GM19452 (cell line): Measurements from ENCODE around the gene PPIL6.

Source experiments
- ATAC-seq: cut with Tn5 transposase; IDR thresholded peaks from one replicate; pipeline ENCODE4 v1.9.1; 2021; ENCODE audit not compliant: unreplicated experiment

PPIL6 gene

GRCh38 chr6:109449795-109450673 is 9.6 kb upstream of the PPIL6 start:
- no peak for ATAC-seq

- ATAC-seq, result no peak
These were observed 8.8 kb upstream of the PPIL6 start for GRCh38 chr6:109449064-109449794.

- ATAC-seq, result no peak
These were observed 8.2 kb upstream of the PPIL6 start for GRCh38 chr6:109448615-109449014.

- ATAC-seq, result no peak
These were observed 7.6 kb upstream of the PPIL6 start for GRCh38 chr6:109447878-109448555.

GRCh38 chr6:109447087-109447486 is 6.7 kb upstream of the PPIL6 start:
- no peak for ATAC-seq

GRCh38 chr6:109446541-109446940 is 6.1 kb upstream of the PPIL6 start:
- ATAC-seq, result no peak

- ATAC-seq, result no peak
These were observed 5.6 kb upstream of the PPIL6 start for GRCh38 chr6:109446072-109446471.

GRCh38 chr6:109445382-109445781 is 5.0 kb upstream of the PPIL6 start:
- no peak for ATAC-seq

- ATAC-seq, result no peak
These were observed 3.1 kb upstream of the PPIL6 start for GRCh38 chr6:109443425-109443950.

GRCh38 chr6:109442393-109442924 is 2.0 kb upstream of the PPIL6 start:
- no peak for ATAC-seq

GRCh38 chr6:109441069-109441816 is 815 bp upstream of the PPIL6 start:
- ATAC-seq, result peak; percentile 7

- no peak for ATAC-seq
These were observed 4.4 kb downstream of the PPIL6 start for GRCh38 chr6:109436041-109436440.

GRCh38 chr6:109434456-109434855 is 6.0 kb downstream of the PPIL6 start:
- no peak for ATAC-seq

GRCh38 chr6:109429496-109429895 is 10.9 kb downstream of the PPIL6 start:
- no peak for ATAC-seq

- ATAC-seq, result no peak
These were observed 11.4 kb downstream of the PPIL6 start for GRCh38 chr6:109428889-109429477.

- ATAC-seq, result no peak
These were observed 15.5 kb downstream of the PPIL6 start for GRCh38 chr6:109424946-109425345.

GRCh38 chr6:109421184-109421583 is 19.2 kb downstream of the PPIL6 start:
- no peak for ATAC-seq

- no peak for ATAC-seq
These were observed 19.7 kb downstream of the PPIL6 start for GRCh38 chr6:109420751-109421150.

- no peak for ATAC-seq
These were observed 22.8 kb downstream of the PPIL6 start for GRCh38 chr6:109417646-109418045.

GRCh38 chr6:109411034-109411433 is 29.4 kb downstream of the PPIL6 start:
- ATAC-seq, result no peak
